Measurements from ENCODE around the gene PLPPR4. TPM values are rescaled to one million over a fixed set of nuclear protein-coding genes. Genes with fewer than 3 reads are reported as not detected.
"Not testable (repeated sequence)": the region's sequence is repeated elsewhere in the genome, so short reads cannot be mapped to it uniquely, and the experiment has no call there.

The PLPPR4 gene
- total RNA-seq, 1 donor from 2014 or later = 0.10 TPM

DNA sequence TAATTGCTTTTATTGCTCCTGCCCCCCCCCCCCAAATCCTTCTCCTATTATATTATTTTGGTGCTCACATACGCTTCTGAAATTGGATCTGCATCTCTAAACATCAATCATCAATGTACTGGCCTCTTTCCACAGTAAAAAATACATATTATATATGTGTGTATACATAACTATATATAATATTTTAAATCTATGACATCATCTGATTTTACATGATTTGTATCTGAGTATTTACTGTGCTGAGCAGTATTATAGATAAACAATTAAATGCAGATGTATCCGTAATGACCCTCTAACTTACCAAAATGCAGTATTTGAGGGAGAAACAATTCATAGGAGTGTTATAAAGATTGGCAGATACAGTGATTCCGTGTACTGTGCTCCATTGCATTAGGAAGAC is 832 bp downstream of the PLPPR4 start:
- ATAC-seq (no peak), DNase-seq (ENCODE audit: low spot score) (no peak)

DNA sequence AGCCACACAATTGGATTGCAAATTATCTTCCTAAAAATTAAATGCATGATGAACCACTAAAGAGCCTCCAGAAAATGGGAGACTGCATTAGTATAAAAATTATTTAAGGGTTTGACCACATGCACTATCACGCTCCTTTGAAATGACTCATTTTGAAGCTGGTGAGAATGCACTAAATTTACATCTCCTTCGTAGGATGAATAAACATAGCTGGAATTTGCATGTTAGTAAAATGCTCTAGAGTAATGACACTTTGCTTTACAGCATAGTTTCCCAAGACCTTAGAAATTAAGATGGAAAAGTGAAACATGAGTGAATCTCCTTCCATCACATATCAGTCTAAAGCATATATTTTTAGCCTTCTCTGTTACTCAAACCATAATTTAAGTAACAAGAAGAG is 2.4 kb downstream of the PLPPR4 start:
- DNase-seq (ENCODE audit: low spot score) (no peak), ATAC-seq (no peak)

DNA sequence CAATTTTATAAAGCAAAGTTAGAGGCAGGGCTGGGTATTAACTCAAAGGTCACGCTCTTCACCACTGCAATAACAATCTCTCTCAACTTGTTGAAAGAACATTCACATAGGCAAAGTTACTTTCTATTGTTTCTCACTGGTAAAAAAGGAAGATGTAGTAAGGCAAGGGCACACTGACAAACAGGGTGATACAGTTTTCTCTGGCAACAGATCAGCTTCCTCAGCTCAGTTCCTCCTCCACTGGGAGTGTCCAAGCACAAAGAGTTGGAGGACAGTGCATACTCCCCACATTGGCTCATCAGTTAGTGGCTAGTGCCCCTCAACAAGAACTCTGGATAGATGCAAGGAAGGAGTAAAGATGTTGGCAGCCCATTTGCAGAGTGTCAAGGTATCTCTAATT is 3.7 kb downstream of the PLPPR4 start:
- ATAC-seq (no peak), DNase-seq (ENCODE audit: low spot score) (no peak)

DNA sequence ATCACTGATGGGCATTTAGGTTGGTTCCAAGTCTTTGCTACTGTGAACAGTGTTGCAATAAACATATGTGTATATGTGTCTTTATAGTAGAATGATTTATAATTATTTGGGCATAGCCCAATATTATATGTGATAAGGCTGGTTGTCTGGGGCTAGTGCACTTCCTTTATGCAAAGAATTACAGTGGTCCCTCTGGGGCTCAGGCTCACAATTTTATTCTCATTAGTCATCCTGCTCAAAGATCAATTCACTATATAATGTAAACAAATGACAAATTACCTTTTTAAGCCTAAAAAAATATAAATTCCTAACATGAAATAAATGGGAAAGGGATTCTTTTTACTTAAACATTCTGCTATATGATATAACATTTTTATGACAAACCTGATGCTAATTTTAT is 5.0 kb downstream of the PLPPR4 start:
- DNase-seq (ENCODE audit: low spot score) = no peak
- no peak for ATAC-seq

DNA sequence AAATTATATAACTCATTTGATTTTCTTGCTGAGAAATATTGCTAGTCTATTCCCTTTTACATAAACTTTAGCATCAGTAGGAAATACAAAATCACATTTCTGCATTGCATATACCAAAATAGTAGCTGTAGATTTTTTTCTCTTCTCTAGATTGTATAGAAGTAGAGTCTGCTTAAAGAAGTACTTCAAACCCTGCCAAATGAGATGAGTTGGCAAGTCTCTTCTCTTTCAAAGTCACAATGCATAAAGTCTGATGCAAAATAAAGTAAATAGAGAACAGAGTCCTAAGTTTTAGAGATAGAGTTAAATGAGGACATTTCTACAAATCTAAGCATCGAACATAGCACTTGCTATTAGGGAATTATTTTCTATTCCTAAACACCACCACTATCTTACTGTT is 6.4 kb downstream of the PLPPR4 start:
- ATAC-seq (no peak), DNase-seq (ENCODE audit: low spot score) (no peak)

DNA sequence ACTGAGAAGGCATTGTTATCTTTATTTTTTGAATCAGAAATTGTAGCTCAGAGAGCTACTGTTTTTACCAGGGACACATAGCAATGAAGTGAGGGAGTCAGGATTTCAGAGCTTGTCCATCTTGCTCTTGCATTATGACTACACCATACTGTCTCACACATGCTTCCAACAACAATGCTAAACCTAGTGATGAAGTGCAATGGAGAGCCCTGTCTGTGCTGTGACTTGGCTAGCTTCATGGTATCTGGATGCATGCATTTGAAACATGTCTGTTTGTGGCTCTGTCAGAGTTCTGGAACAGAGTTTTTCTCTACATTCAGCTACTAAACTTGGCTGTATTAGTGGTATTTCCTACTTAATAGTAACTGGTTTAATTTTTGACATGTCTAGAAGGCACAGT is 7.0 kb downstream of the PLPPR4 start:
- ATAC-seq (no peak), DNase-seq (ENCODE audit: low spot score) (no peak)

DNA sequence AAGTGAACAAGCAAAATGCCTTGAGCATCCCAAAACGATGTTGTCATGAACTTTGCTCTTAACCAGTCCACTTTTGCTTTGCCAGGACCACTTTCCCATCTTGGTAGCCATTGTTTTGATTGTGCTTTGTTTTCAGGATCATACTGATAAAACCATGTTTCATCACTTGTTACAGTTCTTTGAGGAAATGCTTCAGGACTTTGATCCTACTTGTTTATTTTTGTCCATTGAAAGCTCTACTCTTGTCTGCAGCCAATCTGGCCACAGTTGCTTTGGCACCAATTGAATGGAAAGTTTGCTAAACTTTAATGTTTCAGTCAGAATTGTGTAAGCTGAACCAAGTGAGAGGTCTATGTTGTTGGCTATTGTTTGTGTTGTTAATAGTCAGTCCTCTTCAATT is 12.8 kb downstream of the PLPPR4 start:
- DNase-seq (ENCODE audit: low spot score) (peak; percentile 71), ATAC-seq (peak; percentile 86)

DNA sequence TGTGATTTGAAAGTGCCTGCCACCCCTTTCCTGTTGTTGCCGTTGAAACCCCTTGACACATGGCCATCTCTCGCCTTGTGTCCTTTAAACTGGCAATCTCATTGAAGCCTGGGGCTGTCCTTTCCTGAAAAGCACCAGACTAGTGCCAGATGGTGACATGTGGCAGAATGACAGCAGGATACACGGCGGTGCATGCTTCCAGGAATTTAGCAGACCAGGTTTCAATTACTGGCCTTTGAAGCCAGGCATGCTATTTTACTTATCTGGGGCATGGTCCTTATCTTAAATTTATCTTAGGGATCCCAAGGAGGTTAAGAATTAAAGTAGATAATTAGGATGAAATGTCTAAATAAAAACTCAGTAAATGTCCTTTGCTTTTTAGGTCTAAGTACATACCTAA is 15.2 kb downstream of the PLPPR4 start:
- DNase-seq (ENCODE audit: low spot score) = peak; percentile 65

DNA sequence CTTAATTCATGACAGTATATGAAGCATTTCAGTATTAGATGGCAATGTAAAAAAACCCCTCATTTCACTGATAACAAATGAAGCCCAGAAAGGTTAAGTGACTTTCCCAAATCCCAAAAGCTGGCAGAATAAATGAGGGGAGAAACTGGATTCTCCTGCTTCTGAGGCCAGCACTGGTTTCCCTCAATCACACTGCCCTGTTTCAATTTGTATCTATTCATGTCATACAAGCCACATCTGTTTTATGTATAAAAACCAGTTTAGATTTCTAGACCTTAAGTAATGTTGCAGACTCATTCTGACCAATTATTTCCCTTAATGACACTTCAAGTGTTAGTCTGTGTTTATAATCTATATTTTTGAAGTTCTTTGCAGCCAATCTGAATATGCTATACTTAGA is 16.8 kb downstream of the PLPPR4 start:
- ATAC-seq = no peak

More for the DNA sequence above, 15.2 kb downstream of the PLPPR4 start:
- ATAC-seq = peak; percentile 91

DNA sequence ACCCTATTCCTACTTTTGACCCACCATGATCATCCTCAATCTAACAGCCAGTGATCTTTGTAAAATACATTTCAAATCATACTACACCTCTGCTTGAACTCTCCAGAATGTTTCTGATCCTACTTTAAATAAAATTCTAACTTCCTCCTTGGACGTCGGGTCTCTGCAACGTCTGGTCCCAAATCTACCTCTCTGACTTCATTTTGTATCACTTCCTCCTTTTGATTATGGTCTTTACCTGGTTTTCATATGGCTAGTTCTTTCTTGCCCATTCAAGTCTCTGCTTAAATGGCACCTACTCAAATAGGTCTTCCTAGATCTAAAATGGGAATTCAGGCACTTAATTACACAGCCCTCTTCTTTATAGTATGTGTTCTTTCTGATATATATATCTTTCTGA is 18.2 kb downstream of the PLPPR4 start:
- ATAC-seq (no peak), DNase-seq (ENCODE audit: low spot score) (no peak)

More for the DNA sequence above, 16.8 kb downstream of the PLPPR4 start:
- no peak for DNase-seq (ENCODE audit: low spot score)

DNA sequence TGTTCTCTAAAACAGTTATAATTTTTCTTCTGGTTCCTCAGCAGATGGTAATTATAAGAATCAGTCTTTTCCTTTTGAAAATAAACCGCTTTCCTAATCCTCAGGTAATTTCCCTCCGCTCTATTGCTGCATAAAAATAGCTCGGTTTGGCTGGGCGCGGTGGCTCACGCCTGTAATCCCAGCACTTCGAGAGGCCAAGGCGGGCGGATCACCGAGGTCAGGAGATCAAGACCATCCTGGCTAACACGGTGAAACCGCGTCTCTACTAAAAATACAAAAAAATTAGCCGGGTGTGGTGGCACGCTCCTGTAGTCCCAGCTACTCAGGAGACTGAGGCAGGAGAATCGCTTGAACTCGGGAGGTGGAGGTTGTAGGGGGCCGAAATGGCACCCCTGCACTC is 19.2 kb downstream of the PLPPR4 start:
- ATAC-seq; DNase-seq (ENCODE audit: low spot score): not testable (repeated sequence)

DNA sequence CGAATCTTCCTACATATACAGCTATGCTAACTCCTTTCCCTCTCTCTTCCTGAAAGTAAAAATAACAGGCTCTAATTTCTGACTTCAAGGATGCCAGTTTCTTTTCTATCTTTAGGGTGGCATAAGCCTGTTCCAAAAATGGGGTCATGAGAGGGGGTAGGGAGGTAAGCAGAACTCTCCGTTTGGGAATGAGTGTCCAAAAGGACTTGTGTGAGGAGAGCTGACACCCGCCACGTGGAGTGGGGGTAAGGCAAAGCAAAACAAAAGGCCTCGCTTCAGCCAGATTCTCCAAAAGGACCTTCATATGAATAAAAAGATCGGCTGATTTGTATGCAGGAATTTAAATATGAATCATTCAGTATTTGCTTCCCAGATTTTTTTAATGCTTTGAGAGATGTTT is 28.6 kb downstream of the PLPPR4 start:
- no peak for DNase-seq (ENCODE audit: low spot score)
- ATAC-seq = no peak

DNA sequence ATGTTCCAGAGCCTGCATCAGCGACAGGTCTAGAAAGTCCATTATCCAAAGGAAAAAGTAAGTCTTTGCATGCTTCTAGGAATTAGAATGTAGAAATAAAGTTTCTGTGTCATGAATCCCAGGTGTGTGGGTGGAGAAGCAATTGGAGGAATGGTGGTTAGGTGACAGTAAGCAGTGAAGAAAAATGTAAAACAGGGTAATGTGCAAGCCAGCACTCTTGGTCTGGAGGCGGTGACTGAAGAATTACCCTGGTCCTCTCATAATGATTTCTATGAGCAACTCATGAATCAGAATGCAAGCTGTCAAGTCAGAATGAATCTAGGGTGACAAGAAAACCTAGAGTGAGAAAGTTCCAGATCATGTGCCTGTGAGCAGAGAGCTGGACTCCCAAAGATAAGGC is 33.6 kb downstream of the PLPPR4 start:
- ATAC-seq (no peak), DNase-seq (ENCODE audit: low spot score) (no peak)

DNA sequence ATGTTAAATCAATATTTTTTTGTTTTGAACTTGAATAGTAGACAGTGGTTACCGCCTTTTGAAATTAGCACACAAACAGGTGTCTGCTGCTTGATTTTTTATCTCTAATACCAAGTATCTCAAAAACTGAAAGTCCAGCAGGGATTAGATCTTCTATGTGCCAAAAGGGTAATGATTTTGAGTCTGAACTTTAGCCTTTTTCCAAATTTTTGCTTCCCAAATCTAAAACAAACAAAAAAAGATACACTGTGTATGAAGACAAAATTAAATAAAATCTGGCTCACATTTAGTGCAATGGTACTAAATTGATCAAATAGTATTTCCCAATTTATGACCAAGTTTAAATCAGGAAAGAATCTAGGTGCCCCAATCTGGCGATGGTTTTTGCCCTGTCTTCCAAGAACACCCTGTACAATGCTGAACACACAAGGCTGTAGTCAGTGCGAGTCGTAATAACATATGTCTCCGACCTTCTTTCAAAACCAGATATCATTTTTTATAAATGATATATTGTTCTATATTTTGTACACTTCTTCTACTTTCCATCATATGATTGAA is 40.5 kb downstream of the PLPPR4 start:
- ATAC-seq (peak; percentile 88), DNase-seq (ENCODE audit: low spot score) (peak; percentile 57)

DNA sequence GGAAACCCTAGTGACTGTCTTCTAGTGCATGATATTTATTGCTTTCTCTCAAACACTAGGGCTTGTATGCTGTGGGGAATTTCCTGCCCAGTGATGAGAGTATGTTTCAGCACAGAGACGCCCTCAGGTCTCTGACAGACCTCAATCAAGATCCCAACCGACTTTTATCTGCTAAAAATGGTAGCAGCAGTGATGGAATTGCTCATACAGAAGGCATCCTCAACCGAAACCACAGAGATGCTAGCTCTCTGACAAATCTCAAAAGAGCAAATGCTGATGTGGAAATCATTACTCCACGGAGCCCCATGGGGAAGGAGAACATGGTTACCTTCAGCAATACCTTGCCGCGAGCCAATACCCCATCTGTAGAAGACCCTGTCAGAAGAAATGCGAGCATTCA is 41.3 kb downstream of the PLPPR4 start:
- no peak for ATAC-seq
- DNase-seq (ENCODE audit: low spot score) = no peak

DNA sequence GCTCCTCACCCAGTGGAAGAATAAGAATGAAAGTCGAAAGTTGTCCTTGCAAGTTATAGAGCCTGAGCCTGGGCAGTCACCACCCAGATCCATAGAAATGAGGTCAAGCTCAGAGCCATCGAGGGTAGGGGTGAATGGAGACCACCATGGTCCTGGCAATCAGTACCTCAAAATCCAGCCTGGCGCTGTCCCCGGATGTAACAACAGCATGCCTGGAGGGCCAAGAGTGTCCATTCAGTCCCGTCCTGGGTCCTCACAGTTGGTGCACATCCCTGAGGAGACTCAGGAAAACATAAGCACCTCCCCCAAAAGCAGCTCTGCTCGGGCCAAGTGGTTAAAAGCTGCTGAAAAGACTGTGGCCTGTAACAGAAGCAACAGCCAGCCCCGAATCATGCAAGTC is 41.8 kb downstream of the PLPPR4 start:
- ATAC-seq (no peak), DNase-seq (ENCODE audit: low spot score) (no peak)

DNA sequence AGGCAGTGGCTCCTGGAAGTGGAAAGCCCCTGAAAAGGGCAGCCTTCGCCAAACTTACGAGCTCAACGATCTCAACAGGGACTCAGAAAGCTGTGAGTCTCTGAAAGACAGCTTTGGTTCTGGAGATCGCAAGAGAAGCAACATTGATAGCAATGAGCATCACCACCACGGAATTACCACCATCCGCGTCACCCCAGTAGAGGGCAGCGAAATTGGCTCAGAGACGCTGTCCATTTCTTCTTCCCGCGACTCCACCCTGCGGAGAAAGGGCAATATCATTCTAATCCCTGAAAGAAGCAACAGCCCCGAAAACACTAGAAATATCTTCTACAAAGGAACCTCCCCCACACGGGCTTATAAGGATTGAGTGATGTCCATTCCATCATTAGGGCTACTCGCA is 42.4 kb downstream of the PLPPR4 start:
- DNase-seq (ENCODE audit: low spot score) (no peak), ATAC-seq (no peak)

DNA sequence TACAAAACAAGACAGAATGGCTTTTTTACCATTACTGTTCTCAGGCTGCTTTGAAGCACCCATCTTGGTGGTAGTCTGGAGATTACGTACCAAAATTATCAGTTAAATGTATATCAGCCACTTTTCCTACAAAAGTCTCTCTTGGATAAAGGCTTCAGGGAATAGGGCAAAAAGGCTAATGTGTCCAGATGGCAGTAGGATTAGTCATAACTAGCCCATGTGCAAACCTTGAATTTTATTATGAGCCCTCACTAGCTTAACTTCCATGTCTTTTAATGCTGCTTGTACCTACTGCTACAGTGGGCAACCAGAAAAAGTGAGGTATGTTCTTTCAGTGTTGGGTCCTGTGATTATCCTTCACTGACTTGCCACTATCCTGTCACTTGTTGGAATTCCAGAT is 51.0 kb downstream of the PLPPR4 start:
- DNase-seq (ENCODE audit: low spot score) = no peak
- no peak for ATAC-seq

DNA sequence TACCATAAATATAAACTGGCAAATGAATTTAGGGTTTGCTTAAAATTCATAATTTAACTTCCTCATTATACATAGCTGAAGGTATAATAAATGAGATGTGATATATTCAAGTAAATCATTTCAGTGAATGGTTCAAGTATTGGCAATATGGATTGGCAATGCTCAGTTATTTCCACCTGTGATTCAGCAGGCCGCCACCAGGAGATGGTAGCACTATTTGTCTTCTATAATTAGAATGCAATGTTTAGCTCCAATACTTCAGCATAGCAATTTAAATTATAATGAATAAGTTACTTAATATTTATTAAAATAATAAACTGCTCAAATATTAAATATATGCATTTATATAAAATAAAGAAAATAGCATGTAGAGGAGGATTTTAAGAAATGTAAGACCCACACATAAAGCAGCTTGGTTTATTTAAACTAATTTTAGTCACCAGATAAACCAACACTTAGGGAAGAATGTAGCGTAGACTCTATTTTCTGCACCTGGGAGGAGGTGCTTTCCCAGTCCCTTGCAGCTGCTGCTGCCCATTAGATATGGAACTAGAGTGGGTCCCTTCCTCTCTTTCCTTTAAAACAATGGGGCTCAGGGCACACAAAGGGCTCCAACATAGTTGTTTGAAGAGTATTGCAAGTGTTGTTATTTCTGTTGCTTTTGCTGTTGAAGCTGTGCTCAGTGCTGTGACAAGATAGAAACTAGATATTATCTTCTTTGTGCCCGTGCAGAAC is 62.1 kb downstream of the PLPPR4 start:
- DNase-seq (ENCODE audit: low spot score) (no peak), ATAC-seq (no peak)

DNA sequence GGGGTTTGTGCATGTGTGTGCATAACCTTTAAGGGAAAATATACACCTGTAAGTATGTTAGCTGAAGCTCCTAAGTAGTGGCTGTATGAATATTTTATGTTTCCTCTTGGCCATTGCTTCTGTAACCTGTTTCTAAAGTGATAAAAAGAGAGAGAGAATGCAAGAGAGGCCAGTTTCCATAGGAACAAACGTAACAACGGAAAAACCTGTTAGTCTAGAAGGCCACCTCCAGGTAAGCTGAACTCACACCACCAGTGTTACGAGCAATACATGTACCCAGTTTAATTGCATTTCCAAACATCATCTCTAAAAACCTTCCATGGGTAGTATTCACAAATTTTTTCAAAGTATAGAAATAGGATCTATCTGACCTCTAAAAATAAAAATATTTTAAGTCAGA is 63.1 kb downstream of the PLPPR4 start:
- no peak for ATAC-seq
- DNase-seq (ENCODE audit: low spot score) = no peak

DNA sequence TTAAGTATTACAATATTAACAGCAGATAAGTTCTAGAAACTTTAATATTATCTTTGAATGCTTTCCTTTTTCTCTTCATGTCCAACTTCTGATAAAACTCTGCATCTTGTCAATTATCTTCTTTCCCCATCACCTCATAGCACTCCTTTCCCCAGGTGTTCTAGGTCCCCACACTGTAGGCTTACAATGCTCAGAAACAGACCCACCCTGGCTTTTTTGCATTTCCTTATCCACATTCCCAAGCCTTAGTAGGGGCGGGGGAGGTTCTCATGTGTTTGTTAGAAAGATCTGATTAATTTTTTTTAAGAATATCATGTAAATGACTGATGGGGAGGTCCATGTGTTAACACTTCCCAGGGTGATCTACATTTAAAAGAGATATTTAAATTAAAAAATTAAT is 63.9 kb downstream of the PLPPR4 start:
- DNase-seq (ENCODE audit: low spot score) (no peak), ATAC-seq (no peak)

DNA sequence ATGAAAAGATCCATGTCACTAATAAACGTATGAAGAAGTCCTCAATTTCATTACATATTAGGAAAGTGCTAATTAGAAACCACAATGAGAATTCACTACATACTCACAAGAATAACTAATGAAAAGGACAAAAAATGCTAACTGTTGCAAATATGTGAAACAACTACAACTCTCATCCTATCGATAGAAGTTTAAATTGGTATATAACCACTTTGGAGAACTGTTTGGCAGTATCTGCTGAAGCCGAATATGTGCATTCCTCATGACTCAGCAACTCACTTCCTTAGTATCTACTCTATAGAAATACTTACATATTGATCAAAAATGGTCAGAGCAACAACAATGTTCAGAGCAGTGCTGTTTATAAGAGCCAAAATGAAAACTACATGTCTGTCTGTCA is 66.8 kb downstream of the PLPPR4 start:
- DNase-seq (ENCODE audit: low spot score) (no peak), ATAC-seq (no peak)

DNA sequence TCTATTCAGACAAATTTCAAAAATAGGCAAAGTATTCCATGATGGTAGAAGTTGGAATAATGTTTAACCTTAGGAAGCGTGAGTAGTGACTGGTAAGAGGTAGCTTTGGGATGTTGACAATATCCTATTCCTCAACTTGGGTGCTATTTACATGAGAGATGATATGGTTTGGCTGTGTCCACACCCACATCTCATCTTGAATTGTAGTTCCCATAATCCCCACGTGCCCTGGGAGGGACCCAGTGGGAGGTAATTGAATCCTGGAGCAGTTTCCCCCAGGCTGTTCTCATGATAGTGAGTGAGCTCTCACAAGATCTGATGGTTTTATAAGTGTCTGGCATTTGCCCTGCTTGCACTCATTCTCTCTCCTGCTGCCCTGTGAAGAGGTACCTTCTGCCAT is 67.3 kb downstream of the PLPPR4 start:
- no peak for ATAC-seq

More for the DNA sequence above, 67.3 kb downstream of the PLPPR4 start:
- DNase-seq (ENCODE audit: low spot score) = no peak
